RWPE2 (cell line): Measurements from ENCODE around the gene PDE6A.

Experiments
- ATAC-seq: fragments of 200-7000 bp; cut with Tn5 transposase; 3 replicates; pipeline ENCODE4 v1.9.1; 2021; ENCODE audit warnings: low read depth
- DNase-seq: peaks from one replicate; pipeline ENCODE4 v3.0.0-alpha.2; 2020; ENCODE audit warnings: low spot score
- H3K27ac ChIP-seq: fragments of 450-650 bp; 2 replicates; pipeline ENCODE4 v1.5.1; 2017; ENCODE audit warnings: mild to moderate bottlenecking; ENCODE audit not compliant: poor library complexity, severe bottlenecking
- H3K27me3 ChIP-seq: fragments of 250-450 bp; sonication (Bioruptor Pico); 2 replicates; pipeline ENCODE4 v1.5.1; 2021; ENCODE audit warnings: mild to moderate bottlenecking, moderate library complexity; ENCODE audit not compliant: insufficient read depth, poor library complexity, severe bottlenecking
- H3K36me3 ChIP-seq: fragments of 250-450 bp; sonication (Bioruptor Pico); 2 replicates; pipeline ENCODE4 v1.5.1; 2020; ENCODE audit warnings: low read depth, mild to moderate bottlenecking, moderate library complexity
- H3K4me1 ChIP-seq: fragments of 250-450 bp; sonication (Bioruptor Pico); 2 replicates; pipeline ENCODE4 v1.5.1; 2021; ENCODE audit warnings: mild to moderate bottlenecking, moderate library complexity; ENCODE audit not compliant: insufficient read depth, poor library complexity, severe bottlenecking
- H3K4me3 ChIP-seq: fragments of 250-450 bp; sonication (Bioruptor Pico); 2 replicates; pipeline ENCODE4 v1.5.1; 2021; ENCODE audit warnings: mild to moderate bottlenecking, moderate library complexity; ENCODE audit not compliant: severe bottlenecking
- H3K9me3 ChIP-seq: fragments of 250-450 bp; sonication (Bioruptor Pico); 2 replicates; pipeline ENCODE4 v1.5.1; 2021; ENCODE audit warnings: mild to moderate bottlenecking, moderate library complexity; ENCODE audit not compliant: severe bottlenecking
- TF ChIP-seq, protein P1 (sequence below): fragments of 450-650 bp; IDR thresholded peaks from one replicate; pipeline ENCODE4 v1.5.1; 2017; ENCODE audit warnings: mild to moderate bottlenecking, moderate library complexity; ENCODE audit not compliant: poor library complexity, severe bottlenecking

PDE6A gene

DNA sequence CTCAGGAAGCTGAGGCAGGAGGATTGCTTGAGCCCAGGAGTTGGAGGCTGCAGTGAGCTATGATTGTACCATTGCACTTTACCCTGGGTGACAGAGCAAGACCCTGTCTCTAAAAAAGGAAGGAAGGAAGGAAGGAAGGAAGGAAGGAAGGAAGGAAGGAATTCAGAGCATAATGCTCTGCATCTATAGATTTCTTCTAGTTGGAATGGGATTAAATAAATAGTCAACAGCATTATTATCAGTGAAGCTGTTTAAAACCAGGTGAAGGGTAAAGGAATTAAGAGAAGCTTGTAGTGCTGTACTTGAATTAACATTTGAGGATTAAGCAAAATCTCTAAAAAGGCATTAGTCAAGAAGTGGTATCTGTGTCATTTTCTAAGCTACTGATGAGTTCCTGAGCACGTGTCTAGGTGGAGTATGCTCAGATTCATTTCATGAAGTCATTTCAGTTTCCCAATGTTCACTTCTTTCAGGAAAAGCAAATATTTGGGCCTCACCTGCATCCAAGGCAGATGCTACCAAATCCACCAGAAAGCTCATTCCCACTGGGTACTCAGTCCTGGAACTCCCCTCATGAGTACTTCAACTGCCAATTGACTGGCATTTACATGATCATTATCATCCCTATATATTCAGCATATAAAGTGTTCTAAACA, 8.4 kb downstream of the PDE6A start:
- Histone ChIP-seq H3K4me3 (no peak overlapping the region), H3K27me3 (no peaks in the 10 kb centered on the region), H3K9me3 (no peaks in the 10 kb centered on the region), H3K27ac (peak overlapping the region; percentile 99), H3K4me1 (peaks cover 56% of the 10 kb centered on the region), H3K36me3 (no peaks in the 10 kb centered on the region)
- no peak for DNase-seq
- TF ChIP-seq, protein P1, sequence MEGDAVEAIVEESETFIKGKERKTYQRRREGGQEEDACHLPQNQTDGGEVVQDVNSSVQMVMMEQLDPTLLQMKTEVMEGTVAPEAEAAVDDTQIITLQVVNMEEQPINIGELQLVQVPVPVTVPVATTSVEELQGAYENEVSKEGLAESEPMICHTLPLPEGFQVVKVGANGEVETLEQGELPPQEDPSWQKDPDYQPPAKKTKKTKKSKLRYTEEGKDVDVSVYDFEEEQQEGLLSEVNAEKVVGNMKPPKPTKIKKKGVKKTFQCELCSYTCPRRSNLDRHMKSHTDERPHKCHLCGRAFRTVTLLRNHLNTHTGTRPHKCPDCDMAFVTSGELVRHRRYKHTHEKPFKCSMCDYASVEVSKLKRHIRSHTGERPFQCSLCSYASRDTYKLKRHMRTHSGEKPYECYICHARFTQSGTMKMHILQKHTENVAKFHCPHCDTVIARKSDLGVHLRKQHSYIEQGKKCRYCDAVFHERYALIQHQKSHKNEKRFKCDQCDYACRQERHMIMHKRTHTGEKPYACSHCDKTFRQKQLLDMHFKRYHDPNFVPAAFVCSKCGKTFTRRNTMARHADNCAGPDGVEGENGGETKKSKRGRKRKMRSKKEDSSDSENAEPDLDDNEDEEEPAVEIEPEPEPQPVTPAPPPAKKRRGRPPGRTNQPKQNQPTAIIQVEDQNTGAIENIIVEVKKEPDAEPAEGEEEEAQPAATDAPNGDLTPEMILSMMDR, result no peak
- ATAC-seq, result no peak

DNA sequence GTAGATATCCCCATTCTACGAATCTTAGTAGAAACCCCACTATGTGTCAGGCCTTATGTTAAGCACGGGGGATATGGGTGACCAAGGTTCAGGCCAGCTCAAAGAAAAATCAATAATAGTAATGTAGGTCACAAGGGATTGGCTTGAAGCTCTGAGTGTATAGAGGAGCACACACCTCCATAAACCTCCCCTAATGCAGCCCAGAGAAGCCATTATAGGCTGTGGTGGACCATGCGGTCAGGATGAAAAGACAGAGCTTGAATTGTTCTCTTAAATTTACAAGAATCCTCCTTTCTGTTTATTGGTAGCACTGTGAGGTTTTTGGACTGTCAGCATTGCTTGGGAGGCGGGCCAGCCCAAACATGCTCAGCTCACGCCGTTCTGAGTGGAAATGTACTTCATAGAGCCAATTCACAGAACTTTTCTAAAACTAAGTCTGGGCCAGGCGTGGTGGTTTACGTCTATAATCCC, 9.1 kb downstream of the PDE6A start:
- Histone ChIP-seq H3K4me3 (no peak overlapping the region), H3K27ac (peak overlapping the region; percentile 99), H3K9me3 (no peaks in the 10 kb centered on the region), H3K36me3 (no peaks in the 10 kb centered on the region), H3K4me1 (peaks cover 53% of the 10 kb centered on the region), H3K27me3 (no peaks in the 10 kb centered on the region)
- DNase-seq (no peak), ATAC-seq (no peak)
- TF ChIP-seq, protein P1, result no peak

DNA sequence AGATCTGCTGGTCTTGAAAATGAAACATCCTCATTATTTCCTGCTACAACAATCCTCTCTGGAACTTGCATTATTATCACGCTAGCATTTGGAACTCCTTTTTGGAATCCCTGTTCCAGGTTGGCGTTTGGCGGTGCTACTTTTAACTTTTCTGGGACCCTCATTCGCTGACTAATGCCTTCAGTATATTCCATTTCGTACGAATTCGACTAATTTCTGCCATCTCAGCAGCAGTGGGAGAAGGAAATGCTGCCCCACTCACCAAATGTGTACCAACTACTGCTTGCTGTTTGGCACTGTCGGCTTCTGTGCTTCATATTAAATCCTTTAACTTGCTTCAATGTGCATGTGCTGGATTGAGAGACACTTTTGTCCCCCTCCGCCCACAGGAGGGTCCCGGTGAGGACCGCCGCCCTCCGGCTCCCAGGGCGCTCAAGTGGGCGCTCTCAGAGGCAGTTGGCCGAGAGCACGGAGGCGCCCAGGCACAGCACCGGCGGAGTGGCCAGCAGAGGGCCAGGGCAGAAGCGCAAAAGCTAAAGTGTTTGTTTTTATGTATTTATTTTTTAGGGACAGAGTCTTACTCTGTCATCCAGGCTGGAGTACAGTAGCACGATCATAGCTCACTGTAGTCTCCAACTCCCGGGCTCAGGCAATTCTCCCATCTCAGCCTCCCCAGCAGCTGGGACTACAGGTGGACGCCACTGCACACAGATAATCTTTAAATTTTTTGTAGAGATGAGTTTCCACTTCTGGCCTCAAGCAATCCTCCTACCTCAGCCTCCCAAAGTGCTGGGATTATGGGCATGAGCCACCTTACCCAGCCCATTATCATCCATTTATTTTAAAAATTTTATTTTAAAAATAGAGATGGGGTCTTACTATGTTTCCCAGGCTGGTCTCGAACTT, 11.9 kb downstream of the PDE6A start:
- ATAC-seq (no peak), DNase-seq (no peak)
- no peak overlapping the region for H3K27ac ChIP-seq
- no peak overlapping the region for H3K4me3 ChIP-seq
- H3K27me3 ChIP-seq, result no peaks in the 10 kb centered on the region
- no peaks in the 10 kb centered on the region for H3K36me3 ChIP-seq
- no peaks in the 10 kb centered on the region for H3K9me3 ChIP-seq
- H3K4me1 ChIP-seq, result peaks cover 26% of the 10 kb centered on the region
- TF ChIP-seq, protein P1, result no peak

DNA sequence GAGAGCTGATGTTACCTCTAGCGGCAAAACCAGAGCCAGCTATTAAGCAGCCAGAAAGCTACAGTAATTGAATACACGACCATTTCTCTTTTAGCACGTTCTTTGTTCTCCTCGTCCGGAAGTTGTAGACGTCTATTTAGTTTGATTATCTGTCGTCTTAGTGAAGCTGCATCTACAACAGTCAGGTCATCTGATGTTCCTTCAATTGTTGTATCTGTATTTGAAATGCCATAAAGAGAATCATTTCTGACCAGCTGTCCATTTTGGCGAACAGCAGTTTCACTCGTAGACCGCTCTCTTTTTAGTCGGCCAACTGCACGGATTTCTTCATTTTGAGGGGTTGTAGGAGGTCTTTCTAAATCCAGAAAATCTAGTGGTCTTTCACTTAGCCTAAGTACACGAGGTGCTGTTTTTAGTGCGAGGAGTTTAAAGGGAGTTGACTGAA, 12.6 kb downstream of the PDE6A start:
- Histone ChIP-seq H3K9me3 (no peaks in the 10 kb centered on the region), H3K27me3 (no peaks in the 10 kb centered on the region), H3K27ac (no peak overlapping the region), H3K36me3 (no peaks in the 10 kb centered on the region), H3K4me1 (peaks cover 19% of the 10 kb centered on the region), H3K4me3 (no peak overlapping the region)
- no peak for DNase-seq
- TF ChIP-seq, protein P1, result no peak
- ATAC-seq, result no peak
